GM21360 (cell line): Measurements from ENCODE around the gene ZFYVE27.

Experiments used
- ATAC-seq: cut with Tn5 transposase; IDR thresholded peaks from one replicate; pipeline ENCODE4 v1.9.1; 2021; ENCODE audit warnings: mild to moderate bottlenecking, moderate library complexity; ENCODE audit not compliant: unreplicated experiment

Gene ZFYVE27

DNA sequence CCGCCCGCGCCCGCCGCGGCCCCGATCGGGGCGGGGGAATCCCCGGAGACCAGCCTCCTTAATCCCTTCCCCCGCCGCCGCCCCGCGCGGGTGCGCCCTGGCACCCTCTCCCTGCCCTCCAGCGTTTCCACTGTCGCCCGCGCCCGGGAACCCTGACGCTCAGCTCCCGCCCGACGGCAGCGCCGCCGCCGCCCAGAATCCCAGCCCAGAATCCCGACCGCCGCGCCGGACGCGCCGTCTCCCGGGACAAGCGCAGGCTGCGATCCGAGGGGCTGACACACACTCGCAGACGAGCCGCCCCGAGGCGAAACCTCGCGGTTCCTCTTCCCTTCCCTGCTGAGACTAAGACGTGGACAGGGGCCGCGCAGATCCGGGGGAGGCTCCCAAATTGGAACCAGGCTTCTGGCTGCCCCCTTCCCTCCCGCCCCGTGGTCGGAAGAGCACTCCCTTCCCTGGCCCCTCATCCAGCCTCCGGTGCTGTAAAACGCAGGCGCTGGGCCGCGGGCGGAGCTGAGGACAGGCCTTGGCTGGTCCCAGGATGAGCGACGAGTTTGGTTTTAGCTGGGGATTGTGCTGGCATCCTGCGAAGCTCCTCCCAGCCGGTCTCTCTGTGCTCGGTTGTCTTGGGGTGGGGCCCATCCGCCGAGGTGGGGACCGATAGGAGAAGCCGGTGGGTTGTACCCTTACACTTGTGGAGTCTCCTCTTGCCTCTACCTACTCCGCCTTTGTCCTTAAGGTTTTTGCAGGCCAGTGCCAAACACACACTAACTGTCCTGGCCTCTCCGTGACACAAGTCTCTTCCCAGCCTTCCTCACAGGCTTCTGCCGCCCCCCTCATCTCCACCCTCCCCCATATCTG is 22.3 kb upstream of the ZFYVE27 start:
- peak; percentile 37 for ATAC-seq

DNA sequence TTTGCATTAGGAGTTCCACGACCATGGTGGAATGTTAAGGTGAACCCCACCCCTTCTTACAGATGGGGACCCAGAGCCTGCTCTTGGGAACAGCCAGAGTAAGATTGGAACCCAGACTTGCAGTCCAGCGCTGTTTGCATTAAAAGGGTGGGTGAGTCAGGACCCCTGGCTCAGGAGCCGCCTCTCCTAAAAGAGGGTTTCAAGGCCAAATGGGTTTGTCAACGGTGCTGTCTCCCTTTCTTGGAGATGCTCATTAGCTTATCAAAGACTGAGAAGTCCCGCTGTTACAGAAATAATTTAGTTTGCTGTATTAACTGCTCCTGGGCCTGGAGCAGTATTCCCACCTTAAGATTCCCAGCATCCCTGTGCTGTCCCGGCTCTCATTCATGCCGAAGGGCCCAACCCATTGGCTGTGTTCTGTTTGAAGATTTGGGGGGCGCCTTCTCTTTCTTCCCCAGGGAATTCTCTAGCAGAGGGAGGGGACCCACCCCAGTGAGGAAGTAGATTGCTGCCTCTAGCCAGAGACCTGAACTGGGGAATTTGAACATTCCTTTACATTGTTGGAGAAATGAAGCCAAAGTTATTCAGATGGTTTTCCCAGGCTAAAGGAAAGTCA is 21.6 kb upstream of the ZFYVE27 start:
- no peak for ATAC-seq

DNA sequence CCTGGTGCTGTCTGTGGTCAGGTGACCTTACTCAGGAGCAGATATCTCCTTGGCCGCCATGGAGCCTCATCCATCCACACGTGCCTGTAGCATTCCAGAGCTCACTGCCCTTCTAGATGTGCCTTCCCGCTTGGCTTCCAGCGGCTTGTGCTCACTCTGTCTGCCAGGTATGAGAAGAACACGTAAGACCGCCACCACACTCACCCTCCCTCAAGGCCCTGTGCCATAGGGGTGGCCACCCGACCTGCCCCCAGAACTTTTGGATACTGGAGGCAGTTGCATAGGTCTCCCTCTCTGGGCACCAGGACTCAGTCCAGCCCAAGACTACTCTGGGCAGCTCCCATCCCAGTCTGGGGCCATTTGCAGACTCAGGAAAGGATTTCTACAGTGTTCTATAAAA is 19.3 kb upstream of the ZFYVE27 start:
- no peak for ATAC-seq

DNA sequence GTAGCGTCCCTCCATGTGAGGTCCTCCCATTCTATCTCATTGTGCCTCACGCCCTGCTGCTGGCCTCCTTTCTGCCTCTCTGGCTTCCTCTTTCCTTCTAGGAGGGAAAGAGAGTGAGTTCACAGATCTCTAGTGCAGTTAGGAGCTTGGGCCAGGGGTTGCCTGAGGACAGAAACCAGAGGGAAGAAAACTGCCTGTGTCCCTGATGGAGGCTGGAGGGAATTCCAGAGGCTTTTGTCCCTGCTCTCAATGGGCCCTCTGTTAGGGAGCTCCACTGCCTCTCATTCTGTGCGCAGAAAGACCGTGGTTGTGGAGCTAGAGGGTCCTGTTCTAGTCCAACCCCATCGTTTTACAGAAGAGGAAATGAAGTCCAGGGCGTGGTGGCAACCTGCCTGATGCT is 18.8 kb upstream of the ZFYVE27 start:
- ATAC-seq: no peak

DNA sequence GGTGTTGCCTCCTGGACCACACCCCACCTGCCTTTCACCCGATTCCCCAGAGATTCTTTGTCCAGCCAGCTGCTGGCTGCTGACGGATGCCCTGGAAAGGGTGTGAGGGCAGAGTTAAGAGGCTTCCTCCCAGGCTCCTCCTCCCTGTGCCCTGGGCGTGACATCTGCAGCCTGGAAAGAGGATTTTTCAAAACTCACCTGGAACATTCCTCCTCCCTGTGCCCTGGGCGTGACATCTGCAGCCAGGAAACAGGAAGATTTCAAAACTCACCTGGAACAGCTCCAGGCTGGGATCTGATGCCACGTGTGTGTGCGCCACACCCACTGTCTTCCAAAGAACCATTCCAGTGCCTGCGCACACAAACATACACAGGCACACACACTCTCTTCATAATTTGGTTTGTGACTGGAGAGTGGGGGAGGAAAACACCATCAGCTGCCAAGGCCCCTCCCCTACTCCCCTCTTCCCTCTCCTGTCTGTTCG is 18.2 kb upstream of the ZFYVE27 start:
- ATAC-seq: no peak

DNA sequence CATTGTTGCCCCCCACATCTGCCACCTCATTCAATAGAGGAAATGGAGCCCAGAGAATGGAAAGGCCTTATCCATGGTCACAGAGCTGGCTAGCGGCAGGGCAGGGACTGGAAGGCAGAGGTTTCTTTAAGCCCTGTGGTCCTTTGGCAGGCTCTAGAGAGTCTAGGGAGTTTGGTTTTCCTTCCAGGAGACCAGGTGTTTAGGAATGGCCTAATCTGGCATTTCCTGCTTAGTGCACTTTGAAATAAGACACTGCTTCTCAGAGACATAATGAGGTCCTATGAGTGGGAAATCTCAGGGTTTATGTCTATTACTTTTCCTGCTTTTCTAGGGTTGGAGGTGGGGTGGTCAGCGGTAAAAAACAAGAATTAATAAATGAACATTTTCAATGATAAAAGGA is 17.3 kb upstream of the ZFYVE27 start:
- no peak for ATAC-seq

DNA sequence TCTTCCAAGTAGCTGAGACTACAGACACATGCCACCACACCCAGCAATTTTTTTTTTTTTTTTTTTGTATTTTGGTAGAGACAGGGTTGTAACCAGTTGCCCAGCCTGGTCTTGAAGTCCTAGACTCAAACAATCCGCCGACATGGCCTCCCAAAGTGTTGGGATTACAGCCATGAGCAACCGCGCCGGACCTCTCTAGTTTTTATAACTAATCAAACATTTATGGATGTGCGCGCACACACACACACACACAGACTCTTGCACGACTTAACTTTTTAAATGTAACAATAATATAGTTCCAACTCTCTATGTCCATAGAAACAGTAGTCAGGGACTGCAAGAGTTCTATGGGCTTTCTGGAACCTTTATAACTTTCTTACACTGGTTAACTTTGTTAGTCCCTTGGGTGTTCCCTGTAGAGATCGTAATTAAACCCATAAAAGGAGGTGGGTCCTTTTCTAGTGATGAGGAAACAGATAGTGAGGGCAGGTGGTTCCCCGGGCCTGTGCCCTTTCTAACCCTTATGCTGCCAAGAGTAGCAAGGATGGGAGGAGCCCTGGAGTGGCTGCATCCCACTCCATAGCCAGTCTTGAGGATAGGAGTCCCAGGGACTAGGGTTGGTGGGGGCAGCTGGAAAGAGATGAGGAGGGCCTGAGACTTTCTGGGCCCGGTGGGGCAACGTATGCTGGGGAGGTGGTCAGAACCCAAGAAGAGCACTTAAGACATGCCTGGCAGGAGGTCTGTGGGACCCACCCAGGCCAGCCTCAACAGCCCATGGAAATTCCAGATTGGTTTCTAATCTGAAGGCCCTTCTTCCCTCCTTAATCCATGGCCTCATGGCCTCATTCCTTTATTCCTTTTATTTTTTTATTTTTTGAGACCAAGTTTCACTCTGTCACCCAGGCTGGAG is 14.8 kb upstream of the ZFYVE27 start:
- no peak for ATAC-seq

DNA sequence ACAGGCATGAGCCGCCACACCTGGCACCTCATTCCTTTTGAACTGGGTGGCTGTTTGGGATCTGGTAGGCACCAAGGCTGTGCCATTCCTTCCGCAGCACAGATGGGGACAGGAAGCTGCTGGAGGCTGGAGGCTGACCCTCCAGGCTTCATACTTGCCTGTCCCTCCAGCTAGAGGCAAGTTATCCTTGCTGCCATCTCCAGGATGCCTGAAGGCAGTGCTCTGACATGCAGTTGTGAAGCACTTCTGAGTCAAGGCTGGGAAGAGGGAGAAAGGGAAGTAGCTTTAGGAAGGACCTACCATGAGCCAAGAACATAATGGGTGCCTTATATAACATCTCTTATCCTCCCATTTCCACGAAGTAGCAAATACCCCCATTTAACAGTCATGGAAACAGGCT is 13.9 kb upstream of the ZFYVE27 start:
- no peak for ATAC-seq

DNA sequence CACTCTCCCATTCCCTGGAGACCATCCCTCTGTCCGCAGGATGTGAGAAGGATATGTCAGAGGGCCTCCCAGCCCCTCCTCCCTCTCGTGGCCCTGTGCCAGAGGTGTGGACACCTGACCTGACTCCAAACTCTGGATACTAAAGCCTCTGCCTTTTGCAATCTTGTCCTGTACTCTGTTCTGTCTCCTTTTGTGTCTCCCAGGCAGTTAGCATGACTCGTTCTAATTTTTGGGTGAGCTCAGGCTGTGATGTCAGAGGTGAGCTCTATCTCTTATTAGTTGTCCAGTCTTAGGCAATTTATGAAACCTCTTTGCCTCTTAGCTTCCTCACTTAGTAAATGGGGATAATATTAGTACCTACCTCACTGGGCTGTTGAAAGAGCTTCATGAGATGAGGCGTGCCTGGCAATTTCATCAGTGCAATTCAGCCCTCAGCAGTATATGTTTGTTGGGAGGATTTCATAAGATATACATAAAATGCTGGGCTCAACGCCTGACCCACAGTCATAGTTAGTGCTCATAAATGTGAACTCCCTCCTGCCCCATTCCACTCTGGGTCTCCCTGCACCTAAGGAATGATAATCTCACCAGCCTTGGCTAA is 12.5 kb upstream of the ZFYVE27 start:
- no peak for ATAC-seq

DNA sequence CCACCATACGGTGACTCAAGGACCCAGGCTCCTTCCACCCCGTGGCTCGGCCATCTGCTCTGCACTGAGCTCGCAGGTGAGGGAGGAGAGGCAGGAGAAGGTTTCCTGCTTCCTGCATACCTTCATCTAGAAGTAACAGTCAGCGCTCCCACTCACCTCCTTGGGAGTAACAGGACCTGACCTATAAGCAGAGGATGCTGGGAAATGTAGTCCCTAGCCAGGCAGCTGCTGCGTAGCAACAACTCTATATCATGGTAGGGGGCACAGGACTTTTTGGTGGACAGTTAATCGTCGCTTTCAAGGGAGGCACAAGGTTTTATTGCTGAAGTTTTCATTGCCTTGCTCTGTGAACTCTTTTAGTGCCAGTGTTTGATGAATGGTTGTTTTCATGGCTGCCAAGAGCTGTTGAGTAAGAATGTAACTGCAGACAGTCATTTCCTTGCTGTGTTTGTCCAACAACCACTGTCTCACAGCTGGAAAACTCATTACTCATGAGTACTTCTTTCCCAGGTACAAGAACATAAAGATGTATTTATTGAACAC is 10.2 kb upstream of the ZFYVE27 start:
- ATAC-seq: no peak

DNA sequence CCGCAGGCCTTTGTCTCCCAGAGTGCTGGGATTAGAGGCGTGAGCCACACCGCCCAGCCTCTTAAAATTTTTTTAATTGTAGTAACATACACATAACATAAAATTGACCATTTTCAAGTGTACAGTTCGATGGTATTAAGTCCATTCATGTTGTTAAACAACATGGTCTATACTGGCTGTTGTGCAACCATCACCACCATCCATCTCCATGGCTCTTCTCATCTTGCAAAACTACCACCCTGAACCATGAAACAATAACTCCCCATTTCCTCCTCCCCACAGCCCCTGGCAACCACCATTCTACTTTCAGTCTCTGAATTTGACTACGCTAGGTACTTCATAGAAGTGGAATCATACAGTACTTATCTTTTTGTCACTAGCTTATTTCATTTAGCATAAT is 7.9 kb upstream of the ZFYVE27 start:
- no peak for ATAC-seq

DNA sequence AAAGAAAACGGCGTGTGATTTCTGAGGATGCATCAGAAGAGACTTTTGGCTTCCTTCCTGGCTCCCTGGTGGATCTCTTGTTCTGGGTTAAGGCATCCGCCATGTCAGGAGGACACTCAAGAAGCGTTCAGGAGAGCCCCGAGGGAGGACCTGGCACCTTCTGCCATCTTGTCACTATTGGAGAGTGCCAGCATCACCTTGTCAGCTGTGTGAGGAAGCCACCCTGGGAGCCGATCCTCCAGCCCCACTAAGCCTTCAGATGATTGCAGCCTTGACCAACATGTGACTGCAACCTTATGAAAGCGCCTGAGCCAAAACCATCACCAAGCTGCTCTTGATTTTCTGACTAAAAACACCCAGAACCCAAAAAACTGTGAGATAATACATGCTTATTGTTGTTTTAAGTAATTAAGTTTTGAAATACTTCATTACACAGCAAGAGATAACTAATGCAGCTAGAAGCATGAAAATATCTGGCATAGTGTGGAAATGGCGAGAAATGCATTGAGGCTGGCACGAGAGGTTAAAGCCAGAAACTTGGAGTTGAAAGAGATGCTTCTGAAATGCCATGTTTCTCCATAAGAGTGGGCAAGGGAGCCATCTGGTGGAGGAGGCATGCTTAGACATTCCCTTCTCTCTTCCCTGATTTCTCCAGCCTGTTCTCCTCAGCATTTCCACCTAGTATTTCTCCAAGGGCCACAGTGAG is 5.4 kb upstream of the ZFYVE27 start:
- no peak for ATAC-seq

DNA sequence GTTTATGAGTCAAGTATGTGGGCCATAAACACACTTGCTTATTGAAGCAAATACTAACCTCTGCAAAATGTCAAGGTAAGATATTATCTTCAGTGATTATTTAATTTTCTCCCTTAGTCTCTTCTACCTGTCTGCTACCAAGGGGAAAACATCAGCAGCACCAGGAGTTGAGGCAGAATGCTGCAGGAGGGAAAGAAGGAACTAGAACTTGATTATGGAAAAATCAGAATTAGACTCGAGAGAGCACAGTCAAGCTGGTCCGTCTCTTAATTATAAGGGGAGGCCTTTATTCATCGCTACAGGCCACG is 4.9 kb upstream of the ZFYVE27 start:
- ATAC-seq: no peak

DNA sequence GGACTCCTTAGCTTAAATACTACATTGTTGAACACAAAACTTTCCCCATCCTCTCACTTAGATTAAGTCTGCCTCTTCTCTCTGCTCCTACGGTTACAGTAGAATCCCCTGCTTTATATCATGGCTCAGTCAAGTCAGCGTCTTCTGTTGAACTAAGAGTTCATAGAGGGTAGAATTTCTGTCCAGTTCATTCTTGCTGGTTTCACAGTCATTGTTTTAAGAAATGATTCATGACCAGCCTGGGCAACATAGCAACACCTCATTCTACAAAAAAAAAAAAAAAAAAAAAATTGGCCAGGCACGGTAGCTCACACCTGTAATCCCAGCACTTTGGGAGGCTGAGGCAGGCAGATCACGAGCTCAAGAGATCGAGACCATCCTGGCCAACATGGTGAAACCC is 3.7 kb upstream of the ZFYVE27 start:
- ATAC-seq: no peak

DNA sequence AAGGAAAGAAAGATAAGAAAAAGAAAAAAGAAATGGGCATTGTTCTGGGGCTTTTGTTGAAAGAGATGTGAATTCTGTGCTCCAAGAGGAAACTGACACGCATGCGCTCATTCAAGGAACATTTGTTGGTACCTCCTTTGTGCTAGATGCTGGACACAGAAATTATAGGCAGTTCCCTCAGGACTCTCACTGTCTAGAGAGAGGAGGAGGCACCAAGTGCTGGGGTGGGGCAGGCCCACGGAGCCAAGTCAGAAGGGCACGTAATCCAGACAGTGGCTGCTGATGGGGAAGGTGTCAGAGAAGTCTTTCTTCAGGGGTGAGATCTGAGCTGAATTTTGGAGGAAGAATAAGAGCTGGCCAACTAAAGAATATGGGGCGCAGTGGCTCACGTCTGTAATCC is 2.9 kb upstream of the ZFYVE27 start:
- ATAC-seq: no peak

DNA sequence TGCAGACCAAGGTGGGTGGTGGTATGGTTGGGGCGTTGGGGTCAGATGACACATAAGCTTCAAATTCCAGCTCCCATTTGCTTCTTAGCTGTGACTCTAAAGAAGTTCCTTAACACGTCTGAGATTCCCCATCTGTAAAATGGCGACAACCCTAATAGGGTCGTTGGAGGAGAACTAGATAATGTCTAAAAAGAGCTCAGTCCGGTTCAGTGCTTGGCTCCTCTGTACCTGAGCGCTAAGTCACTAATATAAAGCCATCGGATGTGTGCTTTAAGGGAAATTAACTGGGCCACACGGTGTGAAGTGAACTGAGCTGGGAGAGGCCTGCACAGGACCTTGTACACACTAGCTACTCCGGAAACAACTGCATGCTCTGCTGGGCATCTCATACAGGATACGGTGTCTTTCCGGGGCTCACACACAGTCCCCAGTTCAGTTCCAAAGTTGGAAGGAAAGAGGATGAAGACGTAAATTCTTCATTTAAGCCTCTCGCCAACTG is 476 bp upstream of the ZFYVE27 start:
- peak; percentile 34 for ATAC-seq

DNA sequence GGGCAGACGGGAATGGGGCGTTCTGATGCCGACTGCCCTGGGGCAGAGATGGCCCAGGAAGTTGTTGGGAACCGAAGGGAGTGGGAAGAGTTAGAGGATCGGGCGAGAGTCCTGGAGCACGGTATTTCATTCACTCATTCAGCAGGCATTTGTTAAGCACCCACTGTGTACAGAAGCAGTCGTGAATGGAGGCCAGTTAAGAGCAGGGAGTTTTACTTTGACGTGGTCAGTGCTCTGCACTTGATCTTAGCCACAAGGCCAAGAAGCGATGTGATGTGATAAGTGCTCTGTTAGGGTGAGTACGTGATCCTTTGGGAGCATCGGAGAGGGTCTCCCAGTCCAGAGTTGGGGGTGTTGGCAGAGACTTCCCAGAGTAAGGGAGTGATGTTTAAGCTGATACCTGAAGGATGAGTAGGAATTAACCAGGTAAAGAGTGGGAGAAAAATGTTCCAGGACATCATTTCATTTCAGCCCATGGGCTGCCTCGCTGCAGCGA is 890 bp downstream of the ZFYVE27 start:
- peak; percentile 5 for ATAC-seq

DNA sequence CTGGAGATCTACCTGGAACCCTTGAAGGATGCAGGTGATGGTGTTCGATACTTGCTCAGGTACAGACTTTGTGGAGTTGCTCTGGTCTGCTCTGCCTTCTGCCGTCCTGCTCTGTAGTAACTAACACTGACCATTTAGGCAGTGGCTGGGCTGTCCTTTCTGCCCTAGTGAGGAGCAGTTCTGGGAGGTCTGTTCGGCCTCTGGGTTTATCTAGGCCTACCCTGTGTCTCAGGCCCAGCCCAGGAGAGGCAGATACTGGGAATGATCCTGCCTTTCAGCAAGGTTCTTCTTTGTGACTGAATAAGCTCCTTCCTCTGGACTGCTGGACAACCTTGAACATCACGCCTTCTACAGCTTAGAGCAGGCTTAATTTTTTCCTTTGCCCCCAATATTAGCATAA is 1.7 kb downstream of the ZFYVE27 start:
- ATAC-seq: no peak

DNA sequence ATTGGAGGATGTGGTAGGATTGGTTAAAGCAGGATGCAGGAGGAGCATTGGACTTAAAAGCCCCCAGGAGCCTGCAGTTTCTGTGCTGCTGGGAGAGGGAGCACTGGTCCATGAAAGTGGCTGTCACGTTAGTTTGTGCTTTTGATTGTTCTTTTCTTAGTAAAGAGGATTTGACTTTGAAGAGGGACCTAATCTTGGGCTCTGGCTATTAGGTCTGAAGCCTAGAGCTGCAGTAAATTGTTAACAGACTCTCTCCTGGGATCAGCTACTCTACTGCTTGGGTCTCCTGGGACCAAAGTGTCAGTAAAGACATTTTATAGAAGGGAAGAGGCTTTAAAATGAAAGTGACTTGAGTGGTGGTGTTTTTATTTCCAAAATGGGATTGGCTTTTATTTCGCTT is 3.7 kb downstream of the ZFYVE27 start:
- no peak for ATAC-seq
